Measurements from ENCODE around the gene CSMD2.
A peak's percentile ranks its signal among the peaks of the same experiment; 100 is the strongest.

CSMD2 gene

DNA sequence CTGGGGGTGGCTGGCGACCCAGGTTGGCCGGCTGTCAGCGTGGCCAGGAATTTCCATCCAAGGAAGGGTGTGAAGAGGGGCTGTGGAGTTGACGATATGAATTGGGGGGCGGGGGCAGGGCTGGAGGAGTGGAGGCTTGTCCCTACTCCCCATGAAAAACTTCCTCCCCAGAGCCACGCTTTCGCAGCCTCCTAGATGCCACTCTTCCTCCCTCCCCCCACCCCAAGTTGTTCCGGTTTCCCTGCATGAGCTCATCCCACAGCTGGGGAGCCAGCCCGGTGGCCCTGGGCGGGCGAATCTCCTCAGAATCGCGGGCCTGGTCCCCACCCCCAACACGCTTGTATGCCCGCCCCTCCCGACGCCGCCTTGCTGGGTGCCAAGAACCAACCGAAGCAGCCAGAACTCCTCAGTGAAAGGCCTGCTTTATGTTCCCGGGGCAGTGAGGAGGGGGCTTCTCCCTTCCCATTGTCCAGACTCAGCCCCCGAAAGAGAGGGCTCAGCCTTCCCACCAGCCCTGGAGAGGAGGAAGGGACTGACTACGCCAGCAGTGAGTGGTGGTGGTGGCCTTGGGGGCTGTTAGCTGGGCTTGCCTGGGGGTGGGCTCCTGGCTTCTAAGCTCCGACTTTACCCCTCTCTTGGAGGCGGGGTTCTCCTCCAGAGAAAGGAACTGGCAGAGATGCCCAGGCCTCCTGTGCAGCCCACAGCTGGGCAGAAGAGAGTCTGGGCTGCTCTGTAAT, 1.8 kb upstream of the CSMD2 start:
- TF ChIP-seq, protein P1, sequence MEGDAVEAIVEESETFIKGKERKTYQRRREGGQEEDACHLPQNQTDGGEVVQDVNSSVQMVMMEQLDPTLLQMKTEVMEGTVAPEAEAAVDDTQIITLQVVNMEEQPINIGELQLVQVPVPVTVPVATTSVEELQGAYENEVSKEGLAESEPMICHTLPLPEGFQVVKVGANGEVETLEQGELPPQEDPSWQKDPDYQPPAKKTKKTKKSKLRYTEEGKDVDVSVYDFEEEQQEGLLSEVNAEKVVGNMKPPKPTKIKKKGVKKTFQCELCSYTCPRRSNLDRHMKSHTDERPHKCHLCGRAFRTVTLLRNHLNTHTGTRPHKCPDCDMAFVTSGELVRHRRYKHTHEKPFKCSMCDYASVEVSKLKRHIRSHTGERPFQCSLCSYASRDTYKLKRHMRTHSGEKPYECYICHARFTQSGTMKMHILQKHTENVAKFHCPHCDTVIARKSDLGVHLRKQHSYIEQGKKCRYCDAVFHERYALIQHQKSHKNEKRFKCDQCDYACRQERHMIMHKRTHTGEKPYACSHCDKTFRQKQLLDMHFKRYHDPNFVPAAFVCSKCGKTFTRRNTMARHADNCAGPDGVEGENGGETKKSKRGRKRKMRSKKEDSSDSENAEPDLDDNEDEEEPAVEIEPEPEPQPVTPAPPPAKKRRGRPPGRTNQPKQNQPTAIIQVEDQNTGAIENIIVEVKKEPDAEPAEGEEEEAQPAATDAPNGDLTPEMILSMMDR (IDR thresholded peaks at IDR 0.05; ENCODE audit: low read depth, low read length, missing control alignments) = no peak
- DNase-seq (ENCODE audit: low read depth) = no peak
- H3K4me3 ChIP-seq (ENCODE audit: low read depth, low read length) = no peak overlapping the region

- TF ChIP-seq, protein P1 (IDR thresholded peaks at IDR 0.05; ENCODE audit: low read depth, low read length, missing control alignments) = no peak
- DNase-seq (ENCODE audit: low read depth) = no peak
- no peak overlapping the region for H3K4me3 ChIP-seq (ENCODE audit: low read depth, low read length)
Measured at GRCh38 chr1:34166191-34166624, 1.2 kb upstream of the CSMD2 start.

DNA sequence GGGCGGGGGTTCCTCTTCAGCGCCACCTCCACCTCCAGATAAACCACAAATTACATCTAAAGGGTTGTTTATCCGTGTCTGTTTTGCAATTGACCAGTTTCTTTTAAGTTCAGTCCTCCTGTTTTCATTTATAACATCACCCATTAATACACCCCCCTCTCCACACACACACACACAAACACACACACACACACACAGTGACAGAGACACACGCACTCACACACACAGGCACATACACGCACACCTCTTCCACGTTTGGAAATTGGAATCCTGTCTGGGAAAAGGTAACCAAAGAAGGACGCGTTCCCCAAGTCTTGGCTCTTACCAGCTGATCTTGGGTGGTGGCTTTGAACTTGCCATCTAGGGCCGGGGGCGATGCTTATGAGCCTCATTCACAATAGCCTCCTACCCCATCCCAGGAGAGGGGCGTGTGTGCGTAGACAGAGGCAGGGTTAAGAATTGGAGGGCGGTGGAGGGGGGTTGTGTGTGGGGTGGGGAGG, 442 bp upstream of the CSMD2 start:
- TF ChIP-seq, protein P1 (IDR thresholded peaks at IDR 0.05; ENCODE audit: low read depth, low read length, missing control alignments) = no peak
- DNase-seq (ENCODE audit: low read depth) = no peak

GRCh38 chr1:34163792-34164731, 968 bp downstream of the CSMD2 start:
- TF ChIP-seq, protein P1 (IDR thresholded peaks at IDR 0.05; ENCODE audit: low read depth, low read length, missing control alignments) = no peak
- peak overlapping the region; percentile 42 for H3K4me3 ChIP-seq (ENCODE audit: low read depth, low read length)
- no peak for DNase-seq (ENCODE audit: low read depth)

More for the DNA sequence above, 442 bp upstream of the CSMD2 start:
- H3K4me3 ChIP-seq (ENCODE audit: low read depth, low read length) = no peak overlapping the region

GRCh38 chr1:34162852-34163766, 1.9 kb downstream of the CSMD2 start:
- peak overlapping the region; percentile 42 for H3K4me3 ChIP-seq (ENCODE audit: low read depth, low read length)
- TF ChIP-seq, protein P1 (IDR thresholded peaks at IDR 0.05; ENCODE audit: low read depth, low read length, missing control alignments) = peak; percentile 94
- DNase-seq (ENCODE audit: low read depth) = peak; percentile 8

GRCh38 chr1:34156739-34157138, 8.3 kb downstream of the CSMD2 start:
- TF ChIP-seq, protein P1 (IDR thresholded peaks at IDR 0.05; ENCODE audit: low read depth, low read length, missing control alignments) = no peak
- no peak for DNase-seq (ENCODE audit: low read depth)
- H3K4me3 ChIP-seq (ENCODE audit: low read depth, low read length) = no peak overlapping the region
